Measurements from ENCODE around the gene MTHFD2. TPM values are rescaled to one million over a fixed set of nuclear protein-coding genes. Genes with fewer than 3 reads are reported as not detected.
"Not testable (repeated sequence)": the region's sequence is repeated elsewhere in the genome, so short reads cannot be mapped to it uniquely, and the experiment has no call there.

Gene MTHFD2
- total RNA-seq, 4 donors from 2014 or later, result 9.0 to 34.8 (median 20.9) TPM

DNA sequence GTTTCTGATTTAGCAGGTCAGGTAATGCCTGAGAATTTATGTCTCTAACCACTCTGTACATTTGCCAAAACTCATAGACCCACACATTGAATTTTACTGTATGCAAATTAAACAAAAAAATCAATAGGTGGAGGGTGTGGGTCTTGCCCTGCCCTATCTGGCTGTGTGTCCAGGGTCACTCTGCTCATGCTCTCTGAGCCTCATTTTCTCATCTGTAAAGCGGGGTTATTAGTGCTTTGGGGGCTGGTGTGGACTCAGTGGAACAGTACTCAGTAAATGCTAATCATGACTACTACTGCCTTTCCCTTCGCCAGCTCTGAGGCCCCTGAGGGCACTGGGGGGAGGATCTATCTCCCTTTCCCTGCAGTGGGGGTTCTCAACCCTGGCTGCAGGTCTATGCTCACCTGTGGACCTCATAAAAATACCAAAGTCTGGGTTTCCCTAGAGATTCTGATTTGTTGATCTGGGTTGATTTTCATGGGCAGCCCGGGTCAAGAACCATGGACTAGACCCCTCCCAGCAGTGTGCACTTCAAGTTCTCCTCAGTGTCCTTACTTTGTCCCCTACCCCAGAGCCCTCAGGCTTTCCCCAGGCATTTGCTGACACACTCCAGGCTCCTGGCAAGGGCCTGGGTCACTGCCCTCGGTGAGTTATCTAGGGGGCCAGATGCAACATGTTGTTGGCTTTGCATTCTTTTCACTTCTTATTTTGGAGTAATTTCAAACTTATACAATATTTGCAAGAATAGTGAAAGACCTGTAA, 27.5 kb downstream of the MTHFD2 start:
- Histone ChIP-seq H3K36me3 (no peaks in the 10 kb centered on the region), H3K27ac (no peak overlapping the region)

DNA sequence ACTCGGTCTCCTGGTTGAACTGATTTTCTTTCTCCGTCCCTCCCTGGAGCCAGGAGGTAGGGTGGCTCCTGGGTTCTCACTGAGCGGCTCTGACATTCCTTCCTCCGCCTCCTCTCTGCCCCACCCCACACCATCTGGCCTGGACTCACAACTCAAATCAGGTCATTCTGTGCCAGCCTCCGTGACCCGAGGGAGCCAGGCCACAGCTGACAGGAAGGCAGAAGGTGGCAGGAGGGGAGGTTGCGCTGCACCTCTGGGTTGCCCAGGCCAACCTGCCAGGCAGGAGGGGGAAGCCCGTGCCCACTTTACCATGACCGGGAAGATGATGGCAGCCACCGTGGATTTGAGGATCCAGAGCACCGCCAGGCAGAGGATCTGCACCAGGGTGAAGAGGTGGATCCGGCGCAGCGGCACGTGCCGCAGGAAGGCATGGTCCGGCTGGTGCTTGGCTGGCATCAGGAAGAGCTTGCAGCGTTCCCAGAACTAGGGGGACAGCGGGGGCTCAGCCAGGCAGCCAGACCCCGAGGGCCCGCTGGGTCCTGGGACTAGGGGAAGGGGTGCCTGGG, 28.3 kb downstream of the MTHFD2 start:
- intact Hi-C loops (cut with DNase I), result no loop called here
- H3K4me3 ChIP-seq (replicated peaks in 1 of 3), result no peak overlapping the region
- no peak overlapping the region for H3K27ac ChIP-seq
- DNase-seq, result no peak
- no peak for TF ChIP-seq POLR2A (IDR thresholded peaks at IDR 0.05)
- TF ChIP-seq, protein P1, sequence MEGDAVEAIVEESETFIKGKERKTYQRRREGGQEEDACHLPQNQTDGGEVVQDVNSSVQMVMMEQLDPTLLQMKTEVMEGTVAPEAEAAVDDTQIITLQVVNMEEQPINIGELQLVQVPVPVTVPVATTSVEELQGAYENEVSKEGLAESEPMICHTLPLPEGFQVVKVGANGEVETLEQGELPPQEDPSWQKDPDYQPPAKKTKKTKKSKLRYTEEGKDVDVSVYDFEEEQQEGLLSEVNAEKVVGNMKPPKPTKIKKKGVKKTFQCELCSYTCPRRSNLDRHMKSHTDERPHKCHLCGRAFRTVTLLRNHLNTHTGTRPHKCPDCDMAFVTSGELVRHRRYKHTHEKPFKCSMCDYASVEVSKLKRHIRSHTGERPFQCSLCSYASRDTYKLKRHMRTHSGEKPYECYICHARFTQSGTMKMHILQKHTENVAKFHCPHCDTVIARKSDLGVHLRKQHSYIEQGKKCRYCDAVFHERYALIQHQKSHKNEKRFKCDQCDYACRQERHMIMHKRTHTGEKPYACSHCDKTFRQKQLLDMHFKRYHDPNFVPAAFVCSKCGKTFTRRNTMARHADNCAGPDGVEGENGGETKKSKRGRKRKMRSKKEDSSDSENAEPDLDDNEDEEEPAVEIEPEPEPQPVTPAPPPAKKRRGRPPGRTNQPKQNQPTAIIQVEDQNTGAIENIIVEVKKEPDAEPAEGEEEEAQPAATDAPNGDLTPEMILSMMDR (IDR thresholded peaks at IDR 0.05), result no peak
- whole genome bisulfite sequencing, 2 donors, result 89 to 94% methylated on average over 17 to 21 of the region's 21 CpGs
- no peaks in the 10 kb centered on the region for H3K9me3 ChIP-seq
- H3K4me1 ChIP-seq, result no peaks in the 10 kb centered on the region
- H3K27me3 ChIP-seq, result no peaks in the 10 kb centered on the region
- no peaks in the 10 kb centered on the region for H3K36me3 ChIP-seq

More for the DNA sequence above, 27.5 kb downstream of the MTHFD2 start:
- no peak for TF ChIP-seq POLR2A (IDR thresholded peaks at IDR 0.05)
- TF ChIP-seq, protein P1 (IDR thresholded peaks at IDR 0.05), result no peak
- WGBS, 2 donors, result 69 to 79% methylated on average over 4 of the region's 4 CpGs
- Histone ChIP-seq H3K4me1 (no peaks in the 10 kb centered on the region), H3K4me3 (replicated peaks in 1 of 3) (no peak overlapping the region), H3K27me3 (no peaks in the 10 kb centered on the region), H3K9me3 (no peaks in the 10 kb centered on the region)
- no peak for DNase-seq
- intact Hi-C loops (cut with DNase I), result no loop called here

DNA sequence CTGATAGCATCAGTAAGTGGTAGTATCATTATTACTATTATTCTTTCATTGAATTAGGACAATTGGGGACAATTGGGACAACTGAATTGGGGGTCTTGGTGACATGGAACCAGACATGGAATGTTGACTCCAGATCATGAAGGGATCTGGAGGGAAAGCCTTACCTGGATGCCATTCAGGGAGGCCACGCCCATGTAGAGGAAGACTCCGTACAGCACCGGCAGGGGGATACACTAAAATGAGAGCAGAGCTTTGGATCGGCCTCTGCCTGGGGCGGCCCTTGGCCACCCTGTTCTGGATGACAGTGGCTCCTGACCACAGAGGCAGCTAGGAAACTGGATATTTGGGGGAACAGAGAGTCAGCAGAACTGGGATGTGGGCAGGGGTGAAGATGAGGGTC, 29.2 kb downstream of the MTHFD2 start:
- TF ChIP-seq, protein P1 (IDR thresholded peaks at IDR 0.05), result no peak
- no peak for TF ChIP-seq POLR2A (IDR thresholded peaks at IDR 0.05)
- whole genome bisulfite sequencing, 2 donors, result 93 to 96% methylated on average over 4 to 5 of the region's 5 CpGs
- H3K4me1 ChIP-seq, result no peaks in the 10 kb centered on the region
- H3K4me3 ChIP-seq (replicated peaks in 1 of 3), result no peak overlapping the region
- H3K9me3 ChIP-seq, result no peaks in the 10 kb centered on the region
- no peaks in the 10 kb centered on the region for H3K36me3 ChIP-seq
- no peak for DNase-seq
- H3K27ac ChIP-seq, result no peak overlapping the region
- H3K27me3 ChIP-seq, result no peaks in the 10 kb centered on the region
- intact Hi-C loops (cut with DNase I), result no loop called here

DNA sequence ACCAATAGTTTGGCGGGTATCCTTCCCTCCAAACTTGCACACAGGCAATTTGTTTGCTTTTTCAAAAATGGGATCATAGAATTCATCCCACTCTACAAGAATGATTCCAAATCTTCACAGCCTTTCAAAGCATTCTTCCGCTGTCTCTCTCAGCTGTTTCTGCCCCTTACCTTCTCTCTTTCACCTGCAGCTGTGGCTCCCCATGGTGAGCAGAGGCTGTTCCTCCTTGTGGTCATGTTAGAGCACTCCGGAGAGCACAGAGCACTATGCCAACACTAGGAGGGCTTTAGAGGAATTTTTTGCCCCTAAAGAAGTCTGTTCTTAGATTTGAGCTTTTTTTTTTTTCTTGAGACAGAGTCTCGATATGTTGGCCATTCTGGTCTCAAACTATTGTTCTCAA, 30.4 kb downstream of the MTHFD2 start:
- intact Hi-C loops (cut with DNase I), result no loop called here
- Histone ChIP-seq H3K4me1 (no peaks in the 10 kb centered on the region), H3K9me3 (no peaks in the 10 kb centered on the region), H3K36me3 (no peaks in the 10 kb centered on the region), H3K27me3 (no peaks in the 10 kb centered on the region), H3K27ac (no peak overlapping the region), H3K4me3 (replicated peaks in 1 of 3) (no peak overlapping the region)
- WGBS, 2 donors, result 89 to 92% methylated on average over 4 of the region's 4 CpGs
- DNase-seq, result no peak
- TF ChIP-seq, protein P1 (IDR thresholded peaks at IDR 0.05), result no peak
- no peak for TF ChIP-seq POLR2A (IDR thresholded peaks at IDR 0.05)

DNA sequence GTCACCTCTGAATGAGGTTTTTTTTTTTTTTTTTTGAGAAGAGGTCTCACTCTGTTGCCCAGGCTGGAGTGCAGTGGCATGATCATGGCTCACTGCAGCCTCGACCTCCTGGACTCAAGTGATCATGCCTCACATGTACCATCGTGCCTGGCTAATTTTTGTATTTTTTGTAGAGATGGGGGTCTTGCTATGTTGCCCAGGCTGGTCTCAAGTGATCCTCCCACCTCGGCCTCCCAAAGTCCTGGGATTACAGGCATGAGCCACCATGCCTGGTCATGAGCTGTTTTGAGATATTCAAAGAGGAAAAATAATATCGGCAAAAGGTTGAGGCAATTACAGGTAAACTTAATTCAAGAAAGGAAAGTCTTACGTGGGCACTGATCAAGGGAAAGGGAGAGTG, 31.4 kb downstream of the MTHFD2 start:
- H3K9me3 ChIP-seq; DNase-seq; H3K36me3 ChIP-seq; H3K4me3 ChIP-seq (replicated peaks in 1 of 3); H3K27ac ChIP-seq; intact Hi-C loops (cut with DNase I); H3K4me1 ChIP-seq; H3K27me3 ChIP-seq: not testable (repeated sequence)
- WGBS, 2 donors, result 90 to 96% methylated on average over 5 of the region's 5 CpGs
